A172 (cell line): Measurements from ENCODE around the gene TEX19. TPM values are rescaled to one million over a fixed set of nuclear protein-coding genes. Genes with fewer than 3 reads are reported as not detected.
"Not testable (repeated sequence)": the region's sequence is repeated elsewhere in the genome, so short reads cannot be mapped to it uniquely, and the experiment has no call there.

Experiments
- DNase-seq: peaks from one replicate; pipeline ENCODE4 v3.0.0-alpha.2; 2015; ENCODE audit warnings: low spot score
- total RNA-seq: library from RNA; depleted of rRNA; stranded (reverse); fragments of >200 nt; shearing (Covaris generic); gene quantifications from 2 replicates; pipeline ENCODE4 v1.2.3, GENCODE V29; 2014

Gene TEX19
- total RNA-seq, 1 experiment from 2014 or later = not detected

GRCh38 chr17:82354804-82355308 lies 4.2 kb upstream of the TEX19 start:
- DNase-seq = no peak

GRCh38 chr17:82355770-82356427 lies 3.1 kb upstream of the TEX19 start:
- DNase-seq = no peak

GRCh38 chr17:82356845-82357355 lies 2.1 kb upstream of the TEX19 start:
- no peak for DNase-seq

GRCh38 chr17:82357394-82357793 lies 1.7 kb upstream of the TEX19 start:
- no peak for DNase-seq

GRCh38 chr17:82359451-82360074 lies 516 bp downstream of the TEX19 start:
- not testable (repeated sequence) for DNase-seq

GRCh38 chr17:82361885-82362633 lies 3.0 kb downstream of the TEX19 start:
- no peak for DNase-seq

GRCh38 chr17:82365606-82366295 lies 6.7 kb downstream of the TEX19 start:
- no peak for DNase-seq

- no peak for DNase-seq
Measured at GRCh38 chr17:82366749-82367148, 7.7 kb downstream of the TEX19 start.

- DNase-seq = peak; percentile 63
Measured at GRCh38 chr17:82367724-82368524, 8.9 kb downstream of the TEX19 start.

GRCh38 chr17:82369211-82369610 lies 10.2 kb downstream of the TEX19 start:
- no peak for DNase-seq

GRCh38 chr17:82370471-82371332 lies 11.7 kb downstream of the TEX19 start:
- DNase-seq = no peak

GRCh38 chr17:82371333-82372248 lies 12.5 kb downstream of the TEX19 start, which contains the start of gene UTS2R:
TSS of gene UTS2R (plus strand) at chr17:82371765. CDS start at chr17:82374325, 2,560 bp downstream.
- no peak for DNase-seq

GRCh38 chr17:82372249-82373071 lies 13.4 kb downstream of the TEX19 start:
- no peak for DNase-seq

GRCh38 chr17:82373072-82373452 lies 14.0 kb downstream of the TEX19 start:
- DNase-seq = not testable (repeated sequence)

GRCh38 chr17:82373731-82374625 lies 14.9 kb downstream of the TEX19 start:
- no peak for DNase-seq

- DNase-seq = no peak
Measured at GRCh38 chr17:82374626-82375331, 15.7 kb downstream of the TEX19 start.
